H1 (cell line): ENCODE results near the gene ANK3. TPM values are rescaled to one million over a fixed set of nuclear protein-coding genes. Genes with fewer than 3 reads are reported as not detected.

Source experiments
- CTCF ChIA-PET: fragments of 300-600 bp; sonication (Branson Sonifier 250); formaldehyde crosslinking; loops from one replicate; lab custom pipeline; 2021; ENCODE audit not compliant: partially characterized antibody; lab: Charles Lee
- POLR2A ChIA-PET: fragments of 300-600 bp; sonication (Branson Sonifier 250); formaldehyde crosslinking; loops from one replicate; lab custom pipeline; 2021; ENCODE audit warnings: inconsistent platforms; ENCODE audit not compliant: partially characterized antibody; lab: Charles Lee
- DNase-seq, 2 experiments: peaks; one replicate each; pipeline versions ENCODE4 v3.0.0 to v3.0.0-alpha.2; 2010 to 2022; ENCODE audit warnings: low spot score in 2 of 2, low read depth in 1 of 2, mixed read lengths in 1 of 2
- FAIRE-seq: peaks from 2 replicates; lab custom pipeline; 2011; peaks lifted over from hg19 to GRCh38; lab: Jason Lieb, UNC
- H2AFZ ChIP-seq: 2 replicates; pipeline ENCODE4 v1.8.1; 2012; ENCODE audit warnings: low read length, inconsistent platforms
- H2AK5ac ChIP-seq: 2 replicates; pipeline ENCODE4 v1.6.1; 2013; ENCODE audit warnings: low read depth, low read length
- H2BK120ac ChIP-seq: replicated peaks from 2 replicates; pipeline ENCODE3; 2013; ENCODE audit warnings: low read depth, low read length, inconsistent platforms
- H2BK12ac ChIP-seq: 2 replicates; pipeline ENCODE4 v1.6.1; 2013; ENCODE audit warnings: low read depth, low read length
- H2BK15ac ChIP-seq: 2 replicates; pipeline ENCODE4 v1.6.1; 2013; ENCODE audit warnings: low read length
- H2BK20ac ChIP-seq: 2 replicates; pipeline ENCODE4 v1.6.1; 2013; ENCODE audit warnings: low read length
- H2BK5ac ChIP-seq: 2 replicates; pipeline ENCODE4 v1.6.1; 2013; ENCODE audit warnings: low read depth, low read length
- H3K14ac ChIP-seq: 2 replicates; pipeline ENCODE4 v1.6.1; 2013; ENCODE audit warnings: inconsistent platforms; ENCODE audit not compliant: insufficient read length
- H3K18ac ChIP-seq: 2 replicates; pipeline ENCODE4 v1.6.1; 2013; ENCODE audit warnings: low read length; ENCODE audit errors: extremely low read depth
- H3K23ac ChIP-seq: 2 replicates; pipeline ENCODE4 v1.6.1; 2013; ENCODE audit warnings: inconsistent platforms; ENCODE audit not compliant: insufficient read length
- H3K23me2 ChIP-seq: 2 replicates; pipeline ENCODE4 v1.6.1; 2013; ENCODE audit warnings: low read depth, low read length
- H3K27ac ChIP-seq: 2 replicates; pipeline ENCODE4 v1.6.1; 2011; ENCODE audit warnings: low read depth, low read length, inconsistent platforms
- H3K27me3 ChIP-seq, 4 experiments: replicated peaks in 1 of 4; 1 replicate in 1 of 4; 2 replicates in 3 of 4; pipeline versions ENCODE4 v1.6.1 to v1.8.1; 2011 to 2013; ENCODE audit warnings: low read length in 3 of 4, mild to moderate bottlenecking in 3 of 4, inconsistent platforms in 2 of 4, mixed read lengths in 2 of 4, moderate library complexity in 1 of 4; ENCODE audit not compliant: control insufficient read depth in 3 of 4, insufficient read depth in 3 of 4; ENCODE audit errors: extremely low read depth in 1 of 4
- H3K36me3 ChIP-seq, 4 experiments: 2 replicates each; pipeline versions ENCODE4 v1.6.1 to v1.8.1; 2011 to 2013; ENCODE audit warnings: mild to moderate bottlenecking in 4 of 4, low read length in 3 of 4, moderate library complexity in 2 of 4, control low read depth in 1 of 4, inconsistent platforms in 1 of 4; ENCODE audit not compliant: insufficient read depth in 4 of 4, control insufficient read depth in 2 of 4
- H3K4ac ChIP-seq: replicated peaks from 2 replicates; pipeline ENCODE3; 2013; ENCODE audit warnings: low read length, low read depth, mixed read lengths, inconsistent platforms; ENCODE audit not compliant: insufficient read length
- H3K4me1 ChIP-seq, 4 experiments: replicated peaks in 1 of 4; 1 replicate in 1 of 4; 2 replicates in 3 of 4; pipeline versions ENCODE4 v1.6.1 to v1.8.1; 2011 to 2013; ENCODE audit warnings: low read length in 3 of 4, inconsistent platforms in 2 of 4, mixed read lengths in 1 of 4; ENCODE audit not compliant: insufficient read depth in 4 of 4, control insufficient read depth in 3 of 4
- H3K4me2 ChIP-seq, 2 experiments: 2 replicates each; pipeline versions ENCODE4 v1.6.1 to v1.8.1; 2011 to 2013; ENCODE audit warnings: low read depth in 2 of 2, low read length in 2 of 2, control low read depth in 1 of 2, inconsistent platforms in 1 of 2, mild to moderate bottlenecking in 1 of 2; ENCODE audit not compliant: insufficient read depth in 1 of 2
- H3K4me3 ChIP-seq, 4 experiments: fragments of 200-600, 300-600 bp in 1 of 4; sonication (generic), shearing (Covaris generic), sonication (Bioruptor Twin) in 1 of 4; 2 replicates each; pipeline versions ENCODE4 v1.5.1 to v1.8.1; 2011 to 2016; ENCODE audit warnings: low read length in 4 of 4, low read depth in 3 of 4, control low read depth in 2 of 4, inconsistent platforms in 2 of 4, mild to moderate bottlenecking in 2 of 4, mixed read lengths in 1 of 4, moderate library complexity in 1 of 4; ENCODE audit not compliant: insufficient read depth in 2 of 4; ENCODE audit errors: extremely low read depth in 1 of 4
- H3K56ac ChIP-seq: replicated peaks from 2 replicates; pipeline ENCODE3; 2013; ENCODE audit warnings: low read depth, mild to moderate bottlenecking, mixed read lengths, low read length, inconsistent platforms; ENCODE audit not compliant: insufficient read length
- H3K79me1 ChIP-seq: 2 replicates; pipeline ENCODE4 v1.6.1; 2013; ENCODE audit warnings: low read depth, low read length, control low read depth
- H3K79me2 ChIP-seq, 2 experiments: 2 replicates each; pipeline versions ENCODE4 v1.6.1 to v1.8.1; 2012 to 2013; ENCODE audit warnings: low read length in 2 of 2, mild to moderate bottlenecking in 2 of 2, inconsistent platforms in 1 of 2; ENCODE audit not compliant: insufficient read depth in 2 of 2, control insufficient read depth in 1 of 2
- H3K9ac ChIP-seq, 4 experiments: replicated peaks in 1 of 4; 1 replicate in 1 of 4; 2 replicates in 3 of 4; pipeline versions ENCODE4 v1.6.1 to v1.8.1; 2011 to 2013; ENCODE audit warnings: low read depth in 3 of 4, low read length in 3 of 4, control low read depth in 2 of 4, mild to moderate bottlenecking in 2 of 4, moderate library complexity in 2 of 4, inconsistent platforms in 1 of 4; ENCODE audit errors: extremely low read depth in 1 of 4
- H3K9me3 ChIP-seq, 2 experiments: 2 replicates each; pipeline versions ENCODE4 v1.6.1 to v1.8.1; 2012 to 2013; ENCODE audit warnings: mild to moderate bottlenecking in 2 of 2, moderate library complexity in 2 of 2, control low read depth in 1 of 2, inconsistent platforms in 1 of 2, low read depth in 1 of 2, low read length in 1 of 2, mixed read lengths in 1 of 2; ENCODE audit not compliant: insufficient read depth in 2 of 2
- H4K20me1 ChIP-seq, 2 experiments: replicated peaks in 1 of 2; 2 replicates each; pipeline versions ENCODE3 to v1.8.1; 2011 to 2013; ENCODE audit warnings: inconsistent platforms in 2 of 2, low read length in 2 of 2, mild to moderate bottlenecking in 1 of 2; ENCODE audit not compliant: insufficient read depth in 2 of 2, control insufficient read depth in 1 of 2
- H4K5ac ChIP-seq: 2 replicates; pipeline ENCODE4 v1.6.1; 2013; ENCODE audit warnings: low read length, low read depth, mixed read lengths, inconsistent platforms; ENCODE audit not compliant: insufficient read length
- H4K8ac ChIP-seq: 2 replicates; pipeline ENCODE4 v1.8.0; 2013; ENCODE audit warnings: mild to moderate bottlenecking, moderate library complexity, low read length, inconsistent platforms; ENCODE audit not compliant: insufficient read depth; ENCODE audit errors: extremely low read depth
- H4K91ac ChIP-seq: replicated peaks from 2 replicates; pipeline ENCODE3; 2013; ENCODE audit warnings: low read length, mixed read lengths, inconsistent platforms; ENCODE audit not compliant: insufficient read length
- CEBPB ChIP-seq: IDR thresholded peaks from 2 replicates; pipeline ENCODE4 v1.6.1; 2012; ENCODE audit warnings: low read depth, low read length
- RNF2 ChIP-seq: fragments of 200-900, 300-1000 bp; sonication (generic); IDR thresholded peaks from 2 replicates; pipeline ENCODE4 v1.7.1; 2016; ENCODE audit warnings: borderline replicate concordance, low read depth, mild to moderate bottlenecking, antibody characterized with exemption, low read length; ENCODE audit not compliant: poor library complexity, severe bottlenecking; ENCODE audit errors: missing control alignments
- WGBS, 2 experiments: shearing (Covaris generic) in 1 of 2; methylation state at CpG; one replicate each; pipeline versions ENCODE4 v1.1.6 to v1.1.7; 2013 to 2015; ENCODE audit warnings: low lambda C conversion rate in 2 of 2, mixed read lengths in 2 of 2, inconsistent platforms in 1 of 2, low coverage in 1 of 2, missing lambda C conversion rate in 1 of 2; ENCODE audit not compliant: insufficient replicate concordance in 2 of 2, insufficient coverage in 1 of 2, insufficient read length in 1 of 2; ENCODE audit errors: extremely low coverage in 1 of 2, missing lambda C conversion rate in 1 of 2; 5-methylcytosine and 5-hydroxymethylcytosine counted together
- polyA plus RNA-seq, 7 experiments: library from polyadenylated mRNA; depleted of rRNA in 3 of 7; stranded (reverse) in 5 of 7; unstranded in 2 of 7; fragments of >200 nt in 5 of 7; fragments of 200-250 nt in 2 of 7; gene quantifications; 1 replicate in 5 of 7; 2 replicates in 1 of 7; 4 replicates in 1 of 7; pipeline versions ENCODE4 v1.2.1 to v1.2.3, GENCODE V29; 2011 to 2013; ENCODE audit warnings: missing spikeins in 2 of 7, mixed read lengths in 2 of 7
- total RNA-seq: library from RNA; stranded (reverse); fragmentation: NEBNext Ultra II Directional; extraction: Animal tissue kit (Norgen Biotek cat#: 25700); gene quantifications from 2 replicates; pipeline ENCODE4 v1.2.1, GENCODE V29; 2021

ANK3 gene
- total and polyA plus RNA-seq, 2 of the 8 experiments (the other 6 are each of a cell fraction or from before 2014, with no cell fraction given), result 18.1 to 67.9 TPM

DNA sequence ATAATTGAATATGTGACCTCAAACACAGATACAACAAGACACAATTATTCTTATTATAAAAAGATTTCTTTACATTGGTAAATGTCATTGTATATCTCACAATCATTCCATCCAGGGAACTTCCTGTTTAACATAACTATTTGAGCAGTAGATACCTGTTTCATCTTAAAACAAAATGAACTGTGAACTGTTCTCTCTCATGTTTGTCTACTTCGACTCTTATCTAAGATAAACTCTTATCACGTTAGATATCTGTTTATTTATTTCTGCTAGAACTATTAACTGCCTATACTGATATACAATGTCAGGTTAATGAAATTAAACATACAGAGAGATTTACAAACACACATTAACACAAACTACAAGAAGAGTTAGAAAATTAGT lies 20.1 kb downstream of the ANK3 start:
- no peak overlapping the region for H2BK120ac ChIP-seq
- no peak overlapping the region for H3K4me2 ChIP-seq
- H3K18ac ChIP-seq, result no peak overlapping the region
- no peak overlapping the region for H3K9ac ChIP-seq
- no peak overlapping the region for H3K4ac ChIP-seq
- H3K9me3 ChIP-seq, result no peaks in the 10 kb centered on the region
- H4K5ac ChIP-seq, result no peak overlapping the region
- no peak overlapping the region for H2BK15ac ChIP-seq
- H2BK12ac ChIP-seq, result no peak overlapping the region
- no peak overlapping the region for H2BK20ac ChIP-seq
- no peak overlapping the region for H2AFZ ChIP-seq
- H3K79me2 ChIP-seq, result no peaks in the 10 kb centered on the region
- FAIRE-seq (no peak), DNase-seq (no peak)
- H3K14ac ChIP-seq, result no peak overlapping the region
- H3K79me1 ChIP-seq, result no peaks in the 10 kb centered on the region
- POLR2A ChIA-PET, result interaction anchor here (0.9 kb wide), 1 partner anchor 70 kb away, joined by 3 read pairs; no protein-coding TSS in a partner anchor
- H4K91ac ChIP-seq, result no peak overlapping the region
- WGBS, 2 experiments, result 87% methylated on average over 2 of the region's 2 CpGs; no CpG with 5 or more reads in 1 of the 2 experiments
- H3K23me2 ChIP-seq, result no peaks in the 10 kb centered on the region
- H3K56ac ChIP-seq, result no peak overlapping the region
- H3K27ac ChIP-seq, result no peak overlapping the region
- no peaks in the 10 kb centered on the region for H3K27me3 ChIP-seq
- peaks cover 0 to 3% (median 1%) of the 10 kb centered on the region in 4 experiments; a peak in 2 of 7 replicates for H3K4me1 ChIP-seq
- no peak overlapping the region for H2BK5ac ChIP-seq
- H3K23ac ChIP-seq, result no peak overlapping the region
- TF ChIP-seq CEBPB (no peak), RNF2 (no peak)
- H2AK5ac ChIP-seq, result no peak overlapping the region
- H3K4me3 ChIP-seq, result no peak overlapping the region
- CTCF ChIA-PET, result interaction anchor here (1.1 to 1.6 kb wide), 2 partner anchors 12 to 17 kb away, joined by 3 read pairs; no protein-coding TSS in a partner anchor
- H3K36me3 ChIP-seq, result no peaks in the 10 kb centered on the region
- no peaks in the 10 kb centered on the region for H4K20me1 ChIP-seq
- H4K8ac ChIP-seq, result no peak overlapping the region
